ENCODE data around the gene BRD7.

The BRD7 gene

GRCh38 chr16:50310308-50311133 lies 58.3 kb downstream of the BRD7 start:
- Histone ChIP-seq H3K9me2 (replicated peaks; ENCODE audit: insufficient read depth, low read length) (no peaks in the 10 kb centered on the region), H3K4me3 (ENCODE audit: low read length) (no peak overlapping the region), H3K4me1 (ENCODE audit: low read length) (no peaks in the 10 kb centered on the region), H3K36me3 (replicated peaks; ENCODE audit: insufficient read depth, low read length) (no peaks in the 10 kb centered on the region), H3K79me2 (ENCODE audit: low read length) (no peaks in the 10 kb centered on the region), H2AFZ (ENCODE audit: low read length) (no peak overlapping the region), H3F3A (ENCODE audit: insufficient read depth, low read length) (no peaks in the 10 kb centered on the region), H3K9me3 (replicated peaks; ENCODE audit: insufficient read depth, low read length) (no peaks in the 10 kb centered on the region), H4K20me1 (ENCODE audit: insufficient read depth, low read length) (no peaks in the 10 kb centered on the region), H3K27ac (ENCODE audit: low read length) (no peak overlapping the region), H3K4me2 (ENCODE audit: low read depth, low read length) (no peak overlapping the region), H3K9ac (ENCODE audit: low read length) (no peak overlapping the region), H3K27me3 (replicated peaks; ENCODE audit: insufficient read depth, low read length) (no peaks in the 10 kb centered on the region)
- TF ChIP-seq EZH2phosphoT487 (IDR thresholded peaks at IDR 0.05; ENCODE audit: low read length) (no peak), CTCF (IDR thresholded peaks at IDR 0.05; ENCODE audit: low read length) (no peak)
- no peak for DNase-seq

DNA sequence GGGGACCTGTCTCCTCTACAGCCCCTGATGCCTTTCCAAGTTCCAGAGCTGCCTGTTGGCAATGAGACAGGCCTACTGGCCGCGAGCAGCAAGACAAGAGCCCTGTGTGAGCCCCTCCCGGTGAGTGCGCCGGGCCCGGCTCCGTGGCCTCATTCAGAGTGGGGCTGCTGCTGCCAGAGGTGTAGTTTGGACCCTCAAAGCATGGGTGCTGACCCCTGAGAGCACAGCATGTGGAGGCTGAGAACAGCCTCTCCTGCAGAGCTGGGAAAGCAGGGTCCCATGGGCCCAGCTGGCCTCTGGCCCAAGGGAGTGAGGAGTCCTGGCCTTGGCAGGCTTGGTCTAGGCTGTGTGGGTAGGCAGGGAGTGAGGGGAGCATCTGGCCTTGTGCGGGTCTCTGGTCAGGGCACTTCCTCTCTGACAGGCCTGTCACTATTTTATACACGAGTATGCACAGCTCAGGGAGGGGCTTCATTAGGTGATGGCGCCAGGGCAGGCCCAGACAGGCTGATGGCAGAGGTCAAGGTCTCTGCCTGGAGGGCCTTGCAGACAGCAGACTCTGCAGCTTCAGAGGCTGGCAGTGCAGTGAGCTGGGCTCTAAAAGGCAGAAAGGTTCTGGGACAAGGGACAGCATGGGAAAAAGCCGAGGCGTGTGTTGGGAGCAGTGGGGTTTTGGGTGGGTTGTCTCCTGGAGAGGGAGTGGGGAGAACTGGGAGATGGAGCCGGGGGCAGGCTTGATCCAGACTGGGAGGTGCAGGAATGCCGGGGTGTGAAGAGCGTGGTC lies 59.1 kb downstream of the BRD7 start:
- H3K9me2 ChIP-seq (replicated peaks; ENCODE audit: insufficient read depth, low read length) = no peaks in the 10 kb centered on the region
- TF ChIP-seq CTCF (IDR thresholded peaks at IDR 0.05; ENCODE audit: low read length) (no peak), EZH2phosphoT487 (IDR thresholded peaks at IDR 0.05; ENCODE audit: low read length) (no peak), EZH2 (optimal IDR thresholded peaks at IDR 0.05; ENCODE audit: low read depth, low read length) (no peak)
- no peaks in the 10 kb centered on the region for H3K9me3 ChIP-seq (replicated peaks; ENCODE audit: insufficient read depth, low read length)
- no peaks in the 10 kb centered on the region for H4K20me1 ChIP-seq (ENCODE audit: insufficient read depth, low read length)
- no peak overlapping the region for H3K27ac ChIP-seq (ENCODE audit: low read length)
- H3K9ac ChIP-seq (ENCODE audit: low read length) = no peak overlapping the region
- no peak for DNase-seq
- no peaks in the 10 kb centered on the region for H3K4me1 ChIP-seq (ENCODE audit: low read length)
- no peaks in the 10 kb centered on the region for H3K36me3 ChIP-seq (replicated peaks; ENCODE audit: insufficient read depth, low read length)
- no peaks in the 10 kb centered on the region for H3K79me2 ChIP-seq (ENCODE audit: low read length)
- H3K4me3 ChIP-seq (ENCODE audit: low read length) = no peak overlapping the region
- no peaks in the 10 kb centered on the region for H3K27me3 ChIP-seq (replicated peaks; ENCODE audit: insufficient read depth, low read length)
- no peaks in the 10 kb centered on the region for H3F3A ChIP-seq (ENCODE audit: insufficient read depth, low read length)
- H2AFZ ChIP-seq (ENCODE audit: low read length) = no peak overlapping the region
- no peak overlapping the region for H3K4me2 ChIP-seq (ENCODE audit: low read depth, low read length)

DNA sequence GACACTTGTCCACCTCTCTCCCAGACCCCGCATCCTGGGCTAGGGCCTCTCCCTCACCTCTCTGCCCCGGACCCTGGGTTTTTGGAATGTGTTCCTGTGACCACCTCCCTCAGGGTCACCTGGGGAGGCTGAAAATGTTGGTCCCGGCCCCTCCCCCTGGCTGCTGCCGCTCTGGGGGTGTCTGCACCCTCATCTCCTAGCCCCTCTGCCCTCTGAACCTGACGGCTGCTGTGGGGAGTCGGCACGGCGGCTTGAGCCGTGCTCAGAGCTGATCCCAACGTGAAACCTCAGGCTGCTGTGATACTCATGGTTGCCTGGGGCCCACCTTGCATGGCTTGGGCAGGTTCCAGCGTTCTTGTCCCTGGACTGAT lies 59.6 kb downstream of the BRD7 start:
- Histone ChIP-seq H3K9me2 (replicated peaks; ENCODE audit: insufficient read depth, low read length) (no peaks in the 10 kb centered on the region), H4K20me1 (ENCODE audit: insufficient read depth, low read length) (no peaks in the 10 kb centered on the region), H3K4me2 (ENCODE audit: low read depth, low read length) (no peak overlapping the region), H3K4me3 (ENCODE audit: low read length) (no peak overlapping the region), H3K27me3 (replicated peaks; ENCODE audit: insufficient read depth, low read length) (no peaks in the 10 kb centered on the region), H3K27ac (ENCODE audit: low read length) (no peak overlapping the region), H3K36me3 (replicated peaks; ENCODE audit: insufficient read depth, low read length) (no peaks in the 10 kb centered on the region), H3F3A (ENCODE audit: insufficient read depth, low read length) (no peaks in the 10 kb centered on the region), H2AFZ (ENCODE audit: low read length) (no peak overlapping the region), H3K9ac (ENCODE audit: low read length) (no peak overlapping the region), H3K4me1 (ENCODE audit: low read length) (no peaks in the 10 kb centered on the region), H3K79me2 (ENCODE audit: low read length) (no peaks in the 10 kb centered on the region), H3K9me3 (replicated peaks; ENCODE audit: insufficient read depth, low read length) (no peaks in the 10 kb centered on the region)
- DNase-seq = no peak
- TF ChIP-seq EZH2phosphoT487 (IDR thresholded peaks at IDR 0.05; ENCODE audit: low read length) = no peak
- TF ChIP-seq CTCF (IDR thresholded peaks at IDR 0.05; ENCODE audit: low read length) = no peak
- no peak for TF ChIP-seq EZH2 (optimal IDR thresholded peaks at IDR 0.05; ENCODE audit: low read depth, low read length)

Measured in MM.1S (cell line).